ENCODE measurements around the gene ARVCF.

ARVCF gene

GRCh38 chr22:20015187-20015625, 1.4 kb downstream of the ARVCF start:
- FAIRE-seq = no peak

GRCh38 chr22:20014526-20015186, 2.0 kb downstream of the ARVCF start:
- no peak for FAIRE-seq

DNA sequence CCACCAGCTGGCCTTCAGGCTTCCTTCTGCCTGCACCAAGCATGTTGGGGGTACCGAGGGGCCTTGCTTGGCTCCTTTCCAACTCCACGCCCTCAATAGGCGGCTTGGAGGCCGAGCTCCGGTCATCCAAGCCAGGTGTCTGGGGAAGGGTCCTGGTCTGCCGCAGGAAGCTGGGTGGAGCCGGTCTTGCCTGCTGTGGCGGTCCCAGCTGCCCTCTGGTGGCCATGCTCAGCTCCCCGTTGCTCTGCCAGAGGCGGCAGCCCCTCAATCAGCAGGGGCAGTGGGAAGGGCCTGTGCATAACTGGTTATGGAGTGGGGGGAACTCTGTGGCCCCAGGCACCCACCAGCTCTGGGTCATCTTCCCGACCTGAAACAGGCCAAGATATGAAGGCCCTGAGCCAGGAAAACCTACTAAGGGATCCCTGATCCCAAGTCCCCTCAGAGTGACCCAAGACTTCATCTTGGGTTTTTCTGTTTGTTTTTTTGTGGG, 3.2 kb downstream of the ARVCF start:
- FAIRE-seq = no peak

GRCh38 chr22:20012741-20013331, 3.8 kb downstream of the ARVCF start:
- FAIRE-seq = no peak

GRCh38 chr22:20011993-20012740, 4.5 kb downstream of the ARVCF start:
- FAIRE-seq = no peak

DNA sequence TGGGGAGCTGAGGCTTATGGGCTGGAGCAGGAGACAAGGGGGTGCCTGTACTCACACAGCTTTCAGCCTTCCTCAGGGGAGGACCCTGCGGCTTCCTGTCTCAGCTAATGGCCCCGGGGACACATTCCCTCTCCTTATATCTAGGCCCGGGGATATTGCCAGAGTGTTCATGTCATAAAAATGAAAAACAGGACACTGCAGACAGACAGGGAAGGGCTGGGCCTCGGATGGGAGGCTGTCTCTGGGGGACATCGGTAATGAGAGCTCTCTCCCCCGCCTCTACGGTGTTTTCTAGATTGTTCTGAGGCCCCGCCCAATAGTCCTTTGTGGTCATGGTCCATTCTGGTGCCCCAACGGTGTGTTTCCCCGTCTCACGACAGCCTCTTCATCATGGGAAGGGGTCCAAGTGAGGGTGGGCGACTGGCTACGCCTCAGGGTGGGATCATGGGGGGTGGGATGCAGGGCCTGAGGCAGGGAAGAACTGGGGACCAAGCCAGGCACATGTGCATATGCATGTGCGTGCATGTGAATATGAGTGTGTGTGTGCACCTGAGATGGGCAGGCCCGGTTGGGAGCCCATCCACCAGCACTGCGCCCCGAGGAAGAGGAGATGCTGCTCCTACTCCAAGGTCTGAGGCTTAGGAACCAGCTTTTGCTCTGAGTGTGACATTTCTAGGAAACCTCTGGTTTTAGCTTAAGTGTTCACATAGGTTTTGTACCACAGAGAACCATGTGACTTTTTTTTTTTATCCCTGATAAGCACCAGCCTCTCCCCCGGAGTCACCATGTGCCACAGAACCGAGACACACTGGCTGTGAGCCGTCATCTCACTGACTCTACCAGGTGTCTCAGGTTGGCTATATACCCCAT, 5.3 kb downstream of the ARVCF start:
- FAIRE-seq = no peak

DNA sequence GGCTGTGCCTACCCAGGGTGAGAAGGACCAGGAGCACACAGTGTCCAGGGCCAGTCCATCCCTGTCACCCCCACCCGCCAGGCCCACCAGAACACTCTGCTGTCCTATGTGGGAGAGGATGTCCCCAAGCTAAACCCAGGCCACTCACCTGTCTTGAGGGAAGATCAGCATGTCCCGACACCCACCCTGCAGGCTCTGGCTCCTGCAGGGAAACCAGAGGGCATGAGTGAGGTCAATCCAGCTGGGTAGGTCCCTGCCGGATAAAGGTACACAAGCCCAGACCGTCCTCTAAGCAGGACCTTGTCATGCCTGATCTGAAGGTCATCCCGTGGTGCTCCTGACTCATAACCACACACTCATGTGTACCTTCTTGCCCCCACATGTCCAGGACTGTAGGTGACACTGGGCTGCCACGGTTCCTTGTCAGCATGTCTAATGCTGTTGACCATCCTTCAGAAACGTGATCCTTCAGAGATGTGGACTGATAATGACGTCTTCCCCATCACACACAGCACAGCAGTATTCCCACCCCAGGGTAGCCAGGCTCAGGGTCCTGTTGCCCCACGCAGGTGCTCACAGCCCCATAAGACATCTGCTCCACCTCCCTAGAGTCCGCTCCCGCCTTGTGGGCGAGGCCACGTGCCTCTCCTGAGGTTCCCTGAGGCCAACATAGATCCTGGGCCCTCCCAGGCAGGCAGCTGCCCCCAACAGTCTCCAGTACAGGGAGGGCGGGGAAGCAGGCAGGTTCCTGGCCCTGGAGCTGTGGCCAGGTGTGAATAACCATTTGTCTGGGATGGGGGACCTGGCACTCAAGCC, 6.1 kb downstream of the ARVCF start:
- FAIRE-seq = no peak

GRCh38 chr22:20009582-20010306, 6.9 kb downstream of the ARVCF start:
- no peak for FAIRE-seq

GRCh38 chr22:20009018-20009491, 7.6 kb downstream of the ARVCF start:
- no peak for FAIRE-seq

GRCh38 chr22:20008221-20008995, 8.2 kb downstream of the ARVCF start:
- FAIRE-seq = no peak

DNA sequence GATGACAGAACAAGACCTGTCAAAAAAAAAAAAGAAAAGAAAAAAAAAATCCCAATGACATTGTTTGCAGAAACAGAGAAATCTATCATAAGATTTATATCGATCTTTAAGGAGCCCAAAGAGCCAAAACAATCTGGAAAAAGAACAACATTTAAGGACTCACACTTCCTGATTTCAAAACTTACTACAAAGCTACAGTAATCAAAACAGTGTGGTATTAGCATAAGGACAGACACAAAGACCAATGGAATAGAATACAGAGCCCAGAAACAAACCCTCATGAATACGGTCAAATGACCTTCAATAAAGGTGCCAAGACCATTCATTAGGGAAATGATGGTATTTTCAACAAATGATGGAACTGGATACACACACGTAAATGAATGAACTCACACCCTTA, 12.2 kb downstream of the ARVCF start:
- FAIRE-seq = no peak

DNA sequence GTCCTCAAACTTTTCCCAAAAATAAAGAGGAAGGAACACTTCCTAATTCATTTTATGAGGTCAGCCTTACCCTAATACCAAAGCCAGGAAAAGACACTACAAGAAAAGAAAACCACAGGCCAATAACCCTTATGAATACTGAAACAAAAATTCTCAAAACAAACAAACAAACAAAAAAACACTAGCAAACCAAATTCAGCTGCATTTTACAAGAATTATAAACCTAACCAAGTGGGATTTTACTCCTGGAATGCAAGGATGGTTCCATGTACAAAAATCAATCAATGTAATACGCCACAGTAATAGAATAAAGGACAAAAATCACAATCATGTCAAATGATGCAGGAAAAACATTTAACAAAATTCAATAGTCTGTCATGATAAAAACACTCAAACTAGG, 13.3 kb downstream of the ARVCF start:
- no peak for FAIRE-seq

DNA sequence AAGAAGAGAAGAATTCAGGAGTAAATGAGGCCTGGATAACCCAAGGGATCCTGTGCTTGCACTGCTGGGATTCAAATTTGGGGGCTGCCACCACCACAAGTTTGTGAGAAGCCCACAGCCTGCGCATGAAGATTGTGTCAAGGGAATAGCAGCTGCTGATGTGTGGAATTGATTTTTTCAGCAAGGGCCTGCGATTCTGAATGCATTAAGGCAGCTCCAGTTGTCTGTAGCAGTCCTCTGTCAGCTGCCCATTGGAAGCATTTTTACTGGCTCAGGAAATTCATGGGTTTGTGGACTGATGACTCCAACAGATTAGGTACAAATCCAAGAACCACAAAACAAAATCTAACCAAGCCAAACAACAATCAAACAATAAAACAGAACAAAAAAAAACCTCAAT, 14.0 kb downstream of the ARVCF start:
- no peak for FAIRE-seq

DNA sequence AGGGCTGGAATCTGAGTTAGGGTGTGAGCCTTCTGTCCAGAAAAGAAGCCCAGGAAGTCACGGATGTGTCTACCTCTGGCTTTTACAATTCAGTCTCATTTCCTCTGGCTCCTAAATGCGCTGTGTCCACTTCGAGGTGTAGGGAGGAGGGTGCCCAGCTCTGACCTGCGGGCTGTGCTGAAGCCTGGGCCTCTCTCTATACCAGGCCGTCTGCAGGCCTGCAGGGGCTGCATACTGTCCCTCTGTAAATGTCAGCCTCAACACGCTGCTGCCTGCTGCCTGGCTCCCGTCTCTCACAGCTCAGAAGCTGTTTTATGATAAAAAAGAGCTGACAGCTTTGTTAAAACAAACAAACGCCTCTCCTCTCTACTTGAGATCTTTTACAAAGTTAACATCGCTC, 14.5 kb downstream of the ARVCF start:
- no peak for FAIRE-seq

DNA sequence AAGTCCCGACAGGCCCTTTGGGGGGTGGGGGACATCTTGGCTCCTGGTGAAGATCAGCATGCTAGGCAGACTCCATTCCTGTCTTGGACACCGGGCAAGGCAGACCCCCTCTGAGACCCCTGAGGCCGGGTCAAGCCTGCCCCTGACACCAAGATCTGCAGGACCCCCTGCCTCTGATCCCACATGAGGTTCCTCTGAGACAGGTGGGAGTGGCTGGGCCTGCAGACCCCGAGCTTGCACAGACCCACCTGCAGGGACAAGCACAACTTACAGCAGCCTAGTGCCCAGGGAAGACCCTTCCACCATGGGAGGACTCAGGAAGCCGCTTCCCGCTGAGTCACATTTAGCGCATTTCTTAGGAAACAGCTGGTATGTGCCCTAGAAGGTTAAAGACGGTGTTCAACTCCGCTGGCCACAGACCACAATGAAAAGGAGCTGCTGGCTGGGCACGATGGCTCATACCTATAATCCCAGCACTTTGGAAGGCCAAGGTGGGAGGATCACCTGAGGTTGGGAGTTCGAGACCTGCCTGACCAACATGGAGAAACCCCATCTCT, 15.5 kb downstream of the ARVCF start:
- FAIRE-seq = no peak

- no peak for FAIRE-seq
Measured at GRCh38 chr22:20000246-20001081, 16.2 kb downstream of the ARVCF start.

DNA sequence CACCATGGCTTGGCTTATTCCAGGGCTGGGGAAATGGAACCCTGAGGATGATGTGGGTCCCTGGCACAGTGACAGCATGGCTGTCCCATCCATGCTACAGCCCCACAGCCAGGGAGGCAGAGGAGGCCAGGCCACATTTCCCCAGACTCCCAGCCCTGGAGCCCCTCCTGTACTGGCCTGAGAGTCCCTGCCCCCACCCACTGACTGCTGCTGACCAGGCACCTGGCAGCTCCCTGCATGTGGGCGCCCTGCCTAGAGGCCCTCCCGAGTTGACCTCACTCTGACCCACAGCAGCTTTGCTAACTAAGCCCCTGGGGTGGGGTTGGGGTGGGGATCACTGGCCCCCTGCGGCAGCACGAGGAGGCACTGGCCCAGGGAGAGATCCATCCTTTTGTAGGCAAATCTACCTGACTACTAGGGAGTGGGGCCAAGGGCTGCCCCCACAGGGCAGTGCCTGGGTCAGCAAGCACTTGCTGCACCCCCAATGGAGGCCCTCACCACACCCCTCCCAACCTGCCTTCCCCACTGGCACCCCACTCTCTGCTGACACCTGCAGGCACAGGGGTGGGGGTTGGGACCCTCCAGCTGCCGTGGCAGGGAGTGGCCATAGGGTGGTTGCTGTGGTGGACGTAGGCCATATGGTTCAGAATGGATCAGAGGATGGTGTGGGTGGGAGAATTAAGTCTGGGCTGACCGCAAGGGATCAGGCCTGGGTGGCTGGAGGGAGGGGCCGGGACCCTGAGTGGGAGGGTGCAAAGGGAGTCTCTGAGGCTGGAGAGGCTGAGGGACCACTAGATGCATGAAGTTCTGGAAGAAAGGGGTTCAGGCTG, 17.4 kb downstream of the ARVCF start:
- FAIRE-seq = no peak
